ENCODE results near the gene PLK5.

PLK5 gene

GRCh38 chr19:1553415-1553814 lies 29.5 kb downstream of the PLK5 start:
- in situ Hi-C loops (cut with MboI; ENCODE audit: low pct_unique_long_range_greater_than_20kb, low sequenced_read_pairs, unreplicated experiment): no loop called here
- TF ChIP-seq CTCF (IDR thresholded peaks at IDR 0.05; ENCODE audit: extremely low read depth, insufficient read depth, missing control alignments): no peak
- no peak for DNase-seq (ENCODE audit: low spot score)

- in situ Hi-C loops (cut with MboI; ENCODE audit: low pct_unique_long_range_greater_than_20kb, low sequenced_read_pairs, unreplicated experiment): no loop called here
- TF ChIP-seq CTCF (IDR thresholded peaks at IDR 0.05; ENCODE audit: extremely low read depth, insufficient read depth, missing control alignments): no peak
- no peak for DNase-seq (ENCODE audit: low spot score)
Measured at GRCh38 chr19:1554968-1555367, 31.1 kb downstream of the PLK5 start.

GRCh38 chr19:1555487-1556389 lies 31.9 kb downstream of the PLK5 start:
- no peak for TF ChIP-seq CTCF (IDR thresholded peaks at IDR 0.05; ENCODE audit: extremely low read depth, insufficient read depth, missing control alignments)
- DNase-seq (ENCODE audit: low spot score): no peak
- in situ Hi-C loops (cut with MboI; ENCODE audit: low pct_unique_long_range_greater_than_20kb, low sequenced_read_pairs, unreplicated experiment): no loop called here

GRCh38 chr19:1556390-1557070 lies 32.7 kb downstream of the PLK5 start:
- TF ChIP-seq CTCF (IDR thresholded peaks at IDR 0.05; ENCODE audit: extremely low read depth, insufficient read depth, missing control alignments): no peak
- in situ Hi-C loops (cut with MboI; ENCODE audit: low pct_unique_long_range_greater_than_20kb, low sequenced_read_pairs, unreplicated experiment): no loop called here
- no peak for DNase-seq (ENCODE audit: low spot score)

GRCh38 chr19:1558552-1558951 lies 34.7 kb downstream of the PLK5 start:
- DNase-seq (ENCODE audit: low spot score): no peak
- in situ Hi-C loops (cut with MboI; ENCODE audit: low pct_unique_long_range_greater_than_20kb, low sequenced_read_pairs, unreplicated experiment): no loop called here
- no peak for TF ChIP-seq CTCF (IDR thresholded peaks at IDR 0.05; ENCODE audit: extremely low read depth, insufficient read depth, missing control alignments)

GRCh38 chr19:1560286-1560882 lies 36.5 kb downstream of the PLK5 start:
- TF ChIP-seq CTCF (IDR thresholded peaks at IDR 0.05; ENCODE audit: extremely low read depth, insufficient read depth, missing control alignments): no peak
- in situ Hi-C loops (cut with MboI; ENCODE audit: low pct_unique_long_range_greater_than_20kb, low sequenced_read_pairs, unreplicated experiment): no loop called here
- DNase-seq (ENCODE audit: low spot score): no peak

Data from GM13977 (cell line).